H1 (cell line): ENCODE results near the gene SARS2. TPM values are rescaled to one million over a fixed set of nuclear protein-coding genes. Genes with fewer than 3 reads are reported as not detected.

Source experiments
- CTCF ChIA-PET: fragments of 300-600 bp; sonication (Branson Sonifier 250); formaldehyde crosslinking; loops from one replicate; lab custom pipeline; 2021; ENCODE audit not compliant: partially characterized antibody; lab: Charles Lee
- POLR2A ChIA-PET: fragments of 300-600 bp; sonication (Branson Sonifier 250); formaldehyde crosslinking; loops from one replicate; lab custom pipeline; 2021; ENCODE audit warnings: inconsistent platforms; ENCODE audit not compliant: partially characterized antibody; lab: Charles Lee
- DNase-seq, 2 experiments: peaks; one replicate each; pipeline versions ENCODE4 v3.0.0 to v3.0.0-alpha.2; 2010 to 2022; ENCODE audit warnings: low spot score in 2 of 2, low read depth in 1 of 2, mixed read lengths in 1 of 2
- FAIRE-seq: peaks from 2 replicates; lab custom pipeline; 2011; peaks lifted over from hg19 to GRCh38; lab: Jason Lieb, UNC
- H2AFZ ChIP-seq: 2 replicates; pipeline ENCODE4 v1.8.1; 2012; ENCODE audit warnings: low read length, inconsistent platforms
- H2AK5ac ChIP-seq: 2 replicates; pipeline ENCODE4 v1.6.1; 2013; ENCODE audit warnings: low read depth, low read length
- H2BK120ac ChIP-seq: replicated peaks from 2 replicates; pipeline ENCODE3; 2013; ENCODE audit warnings: low read depth, low read length, inconsistent platforms
- H2BK12ac ChIP-seq: 2 replicates; pipeline ENCODE4 v1.6.1; 2013; ENCODE audit warnings: low read depth, low read length
- H2BK15ac ChIP-seq: 2 replicates; pipeline ENCODE4 v1.6.1; 2013; ENCODE audit warnings: low read length
- H2BK20ac ChIP-seq: 2 replicates; pipeline ENCODE4 v1.6.1; 2013; ENCODE audit warnings: low read length
- H2BK5ac ChIP-seq: 2 replicates; pipeline ENCODE4 v1.6.1; 2013; ENCODE audit warnings: low read depth, low read length
- H3K14ac ChIP-seq: 2 replicates; pipeline ENCODE4 v1.6.1; 2013; ENCODE audit warnings: inconsistent platforms; ENCODE audit not compliant: insufficient read length
- H3K18ac ChIP-seq: 2 replicates; pipeline ENCODE4 v1.6.1; 2013; ENCODE audit warnings: low read length; ENCODE audit errors: extremely low read depth
- H3K23ac ChIP-seq: 2 replicates; pipeline ENCODE4 v1.6.1; 2013; ENCODE audit warnings: inconsistent platforms; ENCODE audit not compliant: insufficient read length
- H3K23me2 ChIP-seq: 2 replicates; pipeline ENCODE4 v1.6.1; 2013; ENCODE audit warnings: low read depth, low read length
- H3K27ac ChIP-seq: 2 replicates; pipeline ENCODE4 v1.6.1; 2011; ENCODE audit warnings: low read depth, low read length, inconsistent platforms
- H3K27me3 ChIP-seq, 4 experiments: replicated peaks in 1 of 4; 1 replicate in 1 of 4; 2 replicates in 3 of 4; pipeline versions ENCODE4 v1.6.1 to v1.8.1; 2011 to 2013; ENCODE audit warnings: low read length in 3 of 4, mild to moderate bottlenecking in 3 of 4, inconsistent platforms in 2 of 4, mixed read lengths in 2 of 4, moderate library complexity in 1 of 4; ENCODE audit not compliant: control insufficient read depth in 3 of 4, insufficient read depth in 3 of 4; ENCODE audit errors: extremely low read depth in 1 of 4
- H3K36me3 ChIP-seq, 4 experiments: 2 replicates each; pipeline versions ENCODE4 v1.6.1 to v1.8.1; 2011 to 2013; ENCODE audit warnings: mild to moderate bottlenecking in 4 of 4, low read length in 3 of 4, moderate library complexity in 2 of 4, control low read depth in 1 of 4, inconsistent platforms in 1 of 4; ENCODE audit not compliant: insufficient read depth in 4 of 4, control insufficient read depth in 2 of 4
- H3K4ac ChIP-seq: replicated peaks from 2 replicates; pipeline ENCODE3; 2013; ENCODE audit warnings: low read length, low read depth, mixed read lengths, inconsistent platforms; ENCODE audit not compliant: insufficient read length
- H3K4me1 ChIP-seq, 4 experiments: replicated peaks in 1 of 4; 1 replicate in 1 of 4; 2 replicates in 3 of 4; pipeline versions ENCODE4 v1.6.1 to v1.8.1; 2011 to 2013; ENCODE audit warnings: low read length in 3 of 4, inconsistent platforms in 2 of 4, mixed read lengths in 1 of 4; ENCODE audit not compliant: insufficient read depth in 4 of 4, control insufficient read depth in 3 of 4
- H3K4me2 ChIP-seq, 2 experiments: 2 replicates each; pipeline versions ENCODE4 v1.6.1 to v1.8.1; 2011 to 2013; ENCODE audit warnings: low read depth in 2 of 2, low read length in 2 of 2, control low read depth in 1 of 2, inconsistent platforms in 1 of 2, mild to moderate bottlenecking in 1 of 2; ENCODE audit not compliant: insufficient read depth in 1 of 2
- H3K4me3 ChIP-seq, 4 experiments: fragments of 200-600, 300-600 bp in 1 of 4; sonication (generic), shearing (Covaris generic), sonication (Bioruptor Twin) in 1 of 4; 2 replicates each; pipeline versions ENCODE4 v1.5.1 to v1.8.1; 2011 to 2016; ENCODE audit warnings: low read length in 4 of 4, low read depth in 3 of 4, control low read depth in 2 of 4, inconsistent platforms in 2 of 4, mild to moderate bottlenecking in 2 of 4, mixed read lengths in 1 of 4, moderate library complexity in 1 of 4; ENCODE audit not compliant: insufficient read depth in 2 of 4; ENCODE audit errors: extremely low read depth in 1 of 4
- H3K56ac ChIP-seq: replicated peaks from 2 replicates; pipeline ENCODE3; 2013; ENCODE audit warnings: low read depth, mild to moderate bottlenecking, mixed read lengths, low read length, inconsistent platforms; ENCODE audit not compliant: insufficient read length
- H3K79me1 ChIP-seq: 2 replicates; pipeline ENCODE4 v1.6.1; 2013; ENCODE audit warnings: low read depth, low read length, control low read depth
- H3K79me2 ChIP-seq, 2 experiments: 2 replicates each; pipeline versions ENCODE4 v1.6.1 to v1.8.1; 2012 to 2013; ENCODE audit warnings: low read length in 2 of 2, mild to moderate bottlenecking in 2 of 2, inconsistent platforms in 1 of 2; ENCODE audit not compliant: insufficient read depth in 2 of 2, control insufficient read depth in 1 of 2
- H3K9ac ChIP-seq, 4 experiments: replicated peaks in 1 of 4; 1 replicate in 1 of 4; 2 replicates in 3 of 4; pipeline versions ENCODE4 v1.6.1 to v1.8.1; 2011 to 2013; ENCODE audit warnings: low read depth in 3 of 4, low read length in 3 of 4, control low read depth in 2 of 4, mild to moderate bottlenecking in 2 of 4, moderate library complexity in 2 of 4, inconsistent platforms in 1 of 4; ENCODE audit errors: extremely low read depth in 1 of 4
- H3K9me3 ChIP-seq, 2 experiments: 2 replicates each; pipeline versions ENCODE4 v1.6.1 to v1.8.1; 2012 to 2013; ENCODE audit warnings: mild to moderate bottlenecking in 2 of 2, moderate library complexity in 2 of 2, control low read depth in 1 of 2, inconsistent platforms in 1 of 2, low read depth in 1 of 2, low read length in 1 of 2, mixed read lengths in 1 of 2; ENCODE audit not compliant: insufficient read depth in 2 of 2
- H4K20me1 ChIP-seq, 2 experiments: replicated peaks in 1 of 2; 2 replicates each; pipeline versions ENCODE3 to v1.8.1; 2011 to 2013; ENCODE audit warnings: inconsistent platforms in 2 of 2, low read length in 2 of 2, mild to moderate bottlenecking in 1 of 2; ENCODE audit not compliant: insufficient read depth in 2 of 2, control insufficient read depth in 1 of 2
- H4K5ac ChIP-seq: 2 replicates; pipeline ENCODE4 v1.6.1; 2013; ENCODE audit warnings: low read length, low read depth, mixed read lengths, inconsistent platforms; ENCODE audit not compliant: insufficient read length
- H4K8ac ChIP-seq: 2 replicates; pipeline ENCODE4 v1.8.0; 2013; ENCODE audit warnings: mild to moderate bottlenecking, moderate library complexity, low read length, inconsistent platforms; ENCODE audit not compliant: insufficient read depth; ENCODE audit errors: extremely low read depth
- H4K91ac ChIP-seq: replicated peaks from 2 replicates; pipeline ENCODE3; 2013; ENCODE audit warnings: low read length, mixed read lengths, inconsistent platforms; ENCODE audit not compliant: insufficient read length
- CBX5 ChIP-seq: fragments of 300-800, 300-1000 bp; sonication (generic); IDR thresholded peaks from 2 replicates; pipeline ENCODE4 v1.7.1; 2016; ENCODE audit warnings: antibody characterized with exemption, low read length, low read depth
- CBX8 ChIP-seq: fragments of 300-800, 300-1000 bp; sonication (generic); IDR thresholded peaks from 2 replicates; pipeline ENCODE4 v1.7.1; 2016; ENCODE audit warnings: low read depth, low read length, borderline replicate concordance
- CTCF ChIP-seq, 3 experiments: IDR thresholded peaks; 1 replicate in 2 of 3; 2 replicates in 1 of 3; pipeline versions ENCODE4 v1.5.1 to v1.6.1; 2011; ENCODE audit warnings: low read length in 3 of 3, mild to moderate bottlenecking in 3 of 3, inconsistent platforms in 2 of 3, low read depth in 1 of 3, moderate library complexity in 1 of 3; ENCODE audit not compliant: insufficient read depth in 1 of 3; ENCODE audit errors: control extremely low read depth in 1 of 3
- EGR1 ChIP-seq: IDR thresholded peaks from 2 replicates; pipeline ENCODE4 v1.6.1; 2011; ENCODE audit warnings: low read depth, low read length, borderline replicate concordance
- GTF2F1 ChIP-seq: IDR thresholded peaks from 2 replicates; pipeline ENCODE4 v1.6.1; 2012; ENCODE audit warnings: low read depth, low read length, improper control_type of control experiment, borderline replicate concordance
- JUN ChIP-seq: IDR thresholded peaks from 2 replicates; pipeline ENCODE4 v1.6.1; 2011; ENCODE audit warnings: low read depth, mild to moderate bottlenecking, improper control_type of control experiment, low read length
- TBP ChIP-seq: IDR thresholded peaks from 2 replicates; pipeline ENCODE4 v1.6.1; 2011; ENCODE audit warnings: low read depth, low read length, improper control_type of control experiment
- TCF12 ChIP-seq: IDR thresholded peaks from 2 replicates; pipeline ENCODE4 v1.6.1; 2011; ENCODE audit warnings: low read depth, mild to moderate bottlenecking, low read length
- TEAD4 ChIP-seq: IDR thresholded peaks from 2 replicates; pipeline ENCODE4 v1.6.1; 2012; ENCODE audit warnings: low read depth, low read length, inconsistent platforms, mixed read lengths
- WGBS, 2 experiments: shearing (Covaris generic) in 1 of 2; methylation state at CpG; one replicate each; pipeline versions ENCODE4 v1.1.6 to v1.1.7; 2013 to 2015; ENCODE audit warnings: low lambda C conversion rate in 2 of 2, mixed read lengths in 2 of 2, inconsistent platforms in 1 of 2, low coverage in 1 of 2, missing lambda C conversion rate in 1 of 2; ENCODE audit not compliant: insufficient replicate concordance in 2 of 2, insufficient coverage in 1 of 2, insufficient read length in 1 of 2; ENCODE audit errors: extremely low coverage in 1 of 2, missing lambda C conversion rate in 1 of 2; 5-methylcytosine and 5-hydroxymethylcytosine counted together
- polyA plus RNA-seq, 7 experiments: library from polyadenylated mRNA; depleted of rRNA in 3 of 7; stranded (reverse) in 5 of 7; unstranded in 2 of 7; fragments of >200 nt in 5 of 7; fragments of 200-250 nt in 2 of 7; gene quantifications; 1 replicate in 5 of 7; 2 replicates in 1 of 7; 4 replicates in 1 of 7; pipeline versions ENCODE4 v1.2.1 to v1.2.3, GENCODE V29; 2011 to 2013; ENCODE audit warnings: missing spikeins in 2 of 7, mixed read lengths in 2 of 7
- total RNA-seq: library from RNA; stranded (reverse); fragmentation: NEBNext Ultra II Directional; extraction: Animal tissue kit (Norgen Biotek cat#: 25700); gene quantifications from 2 replicates; pipeline ENCODE4 v1.2.1, GENCODE V29; 2021

The SARS2 gene
- total and polyA plus RNA-seq, 2 of the 8 experiments (the other 6 are each of a cell fraction or from before 2014, with no cell fraction given), result 68.0 to 102 TPM

GRCh38 chr19:38904581-38905539, 25.7 kb downstream of the SARS2 start:
- CTCF ChIA-PET, result interaction anchor here (1.2 to 1.3 kb wide), 2 partner anchors 44 to 56 kb away, joined by 3 read pairs; no protein-coding TSS in a partner anchor
- H2AFZ ChIP-seq, result no peak overlapping the region
- TF ChIP-seq CTCF (IDR thresholded peaks at IDR 0.05; ENCODE audit: control extremely low read depth in 1 of 3, insufficient read depth in 1 of 3, low read depth in 1 of 3, low read length in 3 of 3), result no peak
- no peak for TF ChIP-seq EGR1
- TF ChIP-seq TEAD4, result no peak
- no peak for TF ChIP-seq CBX8
- no peak for TF ChIP-seq JUN
- TF ChIP-seq CBX5, result no peak
- no peak for TF ChIP-seq GTF2F1
- no peak for TF ChIP-seq TBP
- TF ChIP-seq TCF12, result no peak

More at GRCh38 chr19:38904581-38905539, 25.7 kb downstream of the SARS2 start:
- Histone ChIP-seq H3K27me3 (no peaks in the 10 kb centered on the region), H3K14ac (no peak overlapping the region), H3K4me3 (no peak overlapping the region), H2BK20ac (no peak overlapping the region), H3K23ac (no peak overlapping the region), H2AK5ac (no peak overlapping the region), H4K8ac (no peak overlapping the region), H3K18ac (no peak overlapping the region), H4K91ac (no peak overlapping the region), H3K9me3 (peaks cover 0 to 2% of the 10 kb centered on the region in 2 experiments; a peak in 1 of 4 replicates), H2BK120ac (no peak overlapping the region), H2BK12ac (no peak overlapping the region), H2BK5ac (no peak overlapping the region), H4K20me1 (peaks cover 0 to 6% of the 10 kb centered on the region in 2 experiments), H3K36me3 (peaks cover 0 to 15% (median 1%) of the 10 kb centered on the region in 4 experiments; a peak in 3 of 8 replicates), H2BK15ac (no peak overlapping the region), H3K4me1 (peaks cover 0 to 6% (median 3%) of the 10 kb centered on the region in 4 experiments; a peak in 3 of 7 replicates), H3K23me2 (0 out of 2 replicates have a peak, but pooled peaks cover 6% of the 10 kb centered on the region), H3K79me2 (peaks cover 0 to 16% of the 10 kb centered on the region in 2 experiments; a peak in 2 of 4 replicates), H4K5ac (no peak overlapping the region), H3K4ac (no peak overlapping the region), H3K4me2 (no peak overlapping the region), H3K56ac (no peak overlapping the region), H3K27ac (no peak overlapping the region), H3K79me1 (no peaks in the 10 kb centered on the region), H3K9ac (no peak overlapping the region)
- WGBS, 2 experiments, result 94% methylated on average over 35 of the region's 35 CpGs; no CpG with 5 or more reads in 1 of the 2 experiments
- FAIRE-seq, result no peak
- POLR2A ChIA-PET, result interaction anchor here (0.7 to 2.0 kb wide), 7 partner anchors 10 to 65 kb away, joined by 3 to 10 read pairs (median 3); partner anchors contain the start of gene MRPS12
- DNase-seq, result no peak
